GM12891 (cell line): ENCODE data around the gene HBG1. TPM values are rescaled to one million over a fixed set of nuclear protein-coding genes. Genes with fewer than 3 reads are reported as not detected.
"Not testable (repeated sequence)": the region's sequence is repeated elsewhere in the genome, so short reads cannot be mapped to it uniquely, and the experiment has no call there.

ENCODE experiments used
- DNase-seq: peaks from one replicate; pipeline ENCODE4 v3.0.0; 2011; ENCODE audit warnings: low spot score; ENCODE audit not compliant: insufficient read length
- FAIRE-seq: peaks from 2 replicates; lab custom pipeline; 2011; peaks lifted over from hg19 to GRCh38; lab: Jason Lieb, UNC
- PAX5 ChIP-seq: IDR thresholded peaks from 2 replicates; pipeline ENCODE4 v1.6.1; 2011; ENCODE audit warnings: low read length, moderate library complexity, mild to moderate bottlenecking; ENCODE audit not compliant: insufficient read depth, severe bottlenecking
- POLR2A ChIP-seq: IDR thresholded peaks from 2 replicates; pipeline ENCODE4 v1.6.1; 2011; ENCODE audit warnings: low read depth, low read length, control low read depth
- POLR2AphosphoS5 ChIP-seq: IDR thresholded peaks from 2 replicates; pipeline ENCODE4 v1.6.1; 2011; ENCODE audit warnings: low read depth, low read length, control low read depth
- POU2F2 ChIP-seq: IDR thresholded peaks from 2 replicates; pipeline ENCODE4 v1.6.1; 2011; ENCODE audit warnings: low read depth, mild to moderate bottlenecking, control low read depth, low read length, moderate library complexity
- SPI1 ChIP-seq: IDR thresholded peaks from 2 replicates; pipeline ENCODE4 v1.6.1; 2011; ENCODE audit warnings: low read depth, low read length, control low read depth
- TAF1 ChIP-seq: IDR thresholded peaks from 2 replicates; pipeline ENCODE4 v1.6.1; 2011; ENCODE audit warnings: low read depth, low read length, control low read depth
- polyA plus RNA-seq: library from polyadenylated mRNA; unstranded; fragments of >200 nt; gene quantifications from one replicate; pipeline ENCODE4 v1.2.1, GENCODE V29; 2012; ENCODE audit warnings: low read depth, missing spikeins, inconsistent platforms; ENCODE audit not compliant: missing spikeins

Gene HBG1
- not detected for polyA plus RNA-seq

GRCh38 chr11:5249807-5250396 is at the start of gene HBG1:
Gene HBG1 (minus strand): TSS chr11:5249857. CDS start chr11:5249804, 53 bp downstream.
- DNase-seq, FAIRE-seq: not testable (repeated sequence)

- TF ChIP-seq POLR2A (no peak), PAX5 (no peak), TAF1 (no peak), POLR2AphosphoS5 (no peak), POU2F2 (no peak), SPI1 (no peak)
- FAIRE-seq (no peak), DNase-seq (no peak)
Observed at GRCh38 chr11:5298451-5298850, 48.8 kb upstream of the HBG1 start.

GRCh38 chr11:5297721-5298323 is 48.2 kb upstream of the HBG1 start:
- FAIRE-seq (no peak), DNase-seq (no peak)
- no peak for TF ChIP-seq PAX5
- no peak for TF ChIP-seq SPI1
- TF ChIP-seq POLR2AphosphoS5, result no peak
- TF ChIP-seq POU2F2, result no peak
- TF ChIP-seq TAF1, result no peak
- TF ChIP-seq POLR2A, result no peak

GRCh38 chr11:5294342-5294995 is 44.8 kb upstream of the HBG1 start:
- FAIRE-seq, DNase-seq: not testable (repeated sequence)

- TF ChIP-seq SPI1 (no peak), POU2F2 (no peak), TAF1 (no peak), POLR2A (no peak), PAX5 (no peak), POLR2AphosphoS5 (no peak)
- FAIRE-seq (no peak), DNase-seq (no peak)
Observed at GRCh38 chr11:5293028-5293427, 43.4 kb upstream of the HBG1 start.

GRCh38 chr11:5291207-5291838 is 41.7 kb upstream of the HBG1 start:
- TF ChIP-seq POLR2AphosphoS5 (no peak), POLR2A (no peak), SPI1 (peak; percentile 39), PAX5 (no peak), POU2F2 (no peak), TAF1 (no peak)
- FAIRE-seq (no peak), DNase-seq (peak; percentile 8)

- no peak for DNase-seq
- TF ChIP-seq SPI1 (no peak), POLR2A (no peak)
- no peak for FAIRE-seq
Observed at GRCh38 chr11:5290106-5290505, 40.4 kb upstream of the HBG1 start.

- TF ChIP-seq SPI1 (no peak), PAX5 (no peak), POLR2AphosphoS5 (no peak), POU2F2 (no peak)
- FAIRE-seq, result no peak
Observed at GRCh38 chr11:5289696-5290095, 40.0 kb upstream of the HBG1 start.

GRCh38 chr11:5288906-5289550 is 39.4 kb upstream of the HBG1 start:
- no peak for DNase-seq
- no peak for TF ChIP-seq POLR2AphosphoS5
- FAIRE-seq, result no peak

More at GRCh38 chr11:5289696-5290095, 40.0 kb upstream of the HBG1 start:
- no peak for DNase-seq
